Measurements from ENCODE around the gene PMP22. TPM values are rescaled to one million over a fixed set of nuclear protein-coding genes. Genes with fewer than 3 reads are reported as not detected.

Gene PMP22
- total RNA-seq, 2 experiments from 2014 or later: 0.62 to 1.1 TPM

DNA sequence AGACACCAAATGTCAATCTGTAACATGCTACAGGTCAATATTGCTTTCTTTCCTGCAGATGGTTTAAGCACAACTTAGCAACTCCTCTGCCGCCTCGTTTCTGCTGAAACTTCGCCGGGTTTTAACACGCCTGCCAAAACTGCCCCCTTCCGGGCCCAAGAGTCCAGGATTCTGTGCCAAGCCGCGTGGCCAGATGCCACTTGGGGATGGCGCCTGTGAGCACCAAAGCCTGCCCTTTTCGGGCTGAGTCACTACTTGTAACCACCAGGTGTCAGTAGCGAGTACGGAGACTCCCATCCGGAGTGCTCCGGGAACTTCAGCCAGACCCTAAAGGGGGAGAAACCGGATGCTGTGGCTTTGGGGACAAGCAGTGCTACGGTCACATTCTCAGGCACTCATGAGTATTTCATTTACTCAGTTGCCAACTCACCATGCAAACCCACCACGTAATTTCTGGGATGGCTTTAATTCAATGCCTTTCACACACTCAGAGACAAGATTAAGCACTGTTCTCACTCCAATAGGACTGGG, 7.8 kb downstream of the PMP22 start:
- ATAC-seq (ENCODE audit: low read depth) (peak; percentile 42), DNase-seq (peak; percentile 62)
- Mint-ChIP-seq H3K27me3 (peaks cover 53% of the 10 kb centered on the region), H3K27ac (no peak overlapping the region), H3K9me3 (no peaks in the 10 kb centered on the region), H3K4me1 (peaks cover 22% of the 10 kb centered on the region), H3K36me3 (no peaks in the 10 kb centered on the region), H3K4me3 (peak overlapping the region; percentile 66)
- POLR2A ChIA-PET: interaction anchor here (0.8 kb wide), 1 partner anchor 246 kb away, joined by 4 read pairs; no protein-coding TSS in a partner anchor

DNA sequence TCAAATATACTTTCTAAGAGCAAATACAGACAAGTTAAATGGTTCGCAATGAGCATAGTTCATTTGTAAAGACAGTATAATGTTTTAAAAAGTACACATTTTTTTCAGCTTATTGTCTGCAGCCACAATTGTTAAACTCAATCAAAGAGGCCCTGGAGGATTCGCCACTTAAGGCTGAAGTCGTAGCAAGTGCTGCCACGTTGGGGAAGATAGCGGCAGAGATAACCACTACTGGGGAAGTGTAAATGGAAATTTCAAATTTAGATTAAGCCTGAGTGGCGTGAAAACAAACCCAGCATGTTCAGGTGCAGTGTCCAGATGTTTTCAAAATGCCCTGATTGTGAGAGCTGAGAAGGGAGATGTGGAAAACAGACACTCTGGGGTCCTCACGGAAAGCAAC, 8.4 kb downstream of the PMP22 start:
- no peaks in the 10 kb centered on the region for H3K9me3 Mint-ChIP-seq
- DNase-seq (no peak), ATAC-seq (ENCODE audit: low read depth) (no peak)
- POLR2A ChIA-PET: no interaction called here
- peaks cover 46% of the 10 kb centered on the region for H3K27me3 Mint-ChIP-seq
- H3K27ac Mint-ChIP-seq: no peak overlapping the region
- H3K4me3 Mint-ChIP-seq: no peak overlapping the region
- peaks cover 19% of the 10 kb centered on the region for H3K4me1 Mint-ChIP-seq
- no peaks in the 10 kb centered on the region for H3K36me3 Mint-ChIP-seq

DNA sequence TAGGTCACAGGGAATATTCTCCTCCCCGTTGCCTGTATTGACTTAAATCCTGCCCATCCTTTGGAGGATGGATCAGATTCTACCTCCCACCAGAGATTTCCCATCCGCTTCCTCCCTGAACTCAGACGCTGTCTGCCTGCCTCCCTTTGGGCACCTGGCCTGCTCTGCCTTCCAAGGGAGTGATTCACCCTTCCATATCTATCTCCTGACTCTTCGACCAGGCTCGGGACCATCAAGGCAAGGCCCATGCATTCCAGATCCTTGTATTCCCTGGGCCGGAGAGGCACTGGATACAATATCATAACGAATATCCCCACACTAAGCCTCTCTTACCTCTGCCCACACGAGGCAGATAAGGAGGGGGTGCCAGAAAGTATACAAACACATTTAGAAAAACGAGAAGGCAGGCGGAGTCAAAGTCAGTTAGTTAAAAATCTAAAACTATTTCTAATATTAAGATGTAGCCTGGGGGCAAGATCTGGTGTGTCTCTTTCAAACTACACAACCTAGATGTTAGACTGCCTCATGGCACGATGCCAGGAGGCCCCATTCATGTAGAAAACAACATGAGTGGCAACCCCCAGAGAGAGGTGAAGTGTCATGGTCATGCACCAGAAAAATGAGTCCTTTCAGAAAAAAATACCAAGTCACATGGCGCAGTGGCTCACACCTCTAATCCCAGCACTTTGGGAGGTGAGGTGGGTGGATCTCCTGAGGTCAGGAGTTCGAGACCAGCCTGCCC, 9.2 kb downstream of the PMP22 start:
- H3K4me3 Mint-ChIP-seq: no peak overlapping the region
- POLR2A ChIA-PET: no interaction called here
- no peaks in the 10 kb centered on the region for H3K9me3 Mint-ChIP-seq
- H3K27me3 Mint-ChIP-seq: peaks cover 38% of the 10 kb centered on the region
- no peak overlapping the region for H3K27ac Mint-ChIP-seq
- H3K4me1 Mint-ChIP-seq: peaks cover 19% of the 10 kb centered on the region
- DNase-seq: no peak
- no peak for ATAC-seq (ENCODE audit: low read depth)
- H3K36me3 Mint-ChIP-seq: no peaks in the 10 kb centered on the region

DNA sequence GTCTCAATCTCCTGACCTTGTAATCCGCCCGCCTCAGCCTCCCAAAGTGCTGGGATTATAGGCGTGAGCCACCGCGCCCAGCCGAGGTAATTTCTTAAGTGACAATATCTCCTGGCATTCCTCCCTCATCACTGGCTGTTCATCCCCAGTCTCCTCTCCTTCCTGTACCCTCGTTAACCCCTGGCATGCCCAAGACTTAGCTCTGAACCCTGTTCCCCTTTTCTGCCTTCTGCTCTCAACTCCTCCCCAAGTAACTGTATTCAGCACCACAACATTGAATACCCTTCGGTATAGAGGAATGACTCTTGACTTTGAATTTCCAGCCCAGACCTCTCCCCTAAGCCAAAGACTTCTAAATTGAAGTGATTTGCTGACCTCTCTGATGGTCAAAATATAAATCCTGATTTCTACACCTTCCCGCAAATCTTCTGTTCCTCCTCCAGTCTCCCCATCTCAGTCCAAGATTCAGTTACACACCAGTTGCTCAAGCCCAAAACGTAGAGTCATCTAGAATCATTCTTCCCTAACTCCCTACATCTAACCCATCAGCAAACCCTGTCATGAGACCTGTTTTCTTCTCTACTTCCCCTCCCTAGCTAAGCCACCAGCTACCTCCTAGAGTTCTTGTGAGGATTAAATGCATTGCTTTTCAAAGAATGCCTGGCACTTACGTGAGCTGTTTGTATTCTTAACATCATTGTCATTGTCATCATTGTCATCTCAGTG, 14.8 kb downstream of the PMP22 start:
- Mint-ChIP-seq H3K4me3 (no peak overlapping the region), H3K4me1 (peaks cover 2% of the 10 kb centered on the region), H3K27ac (no peak overlapping the region), H3K27me3 (peaks cover 3% of the 10 kb centered on the region), H3K9me3 (no peaks in the 10 kb centered on the region), H3K36me3 (no peaks in the 10 kb centered on the region)
- POLR2A ChIA-PET: no interaction called here
- no peak for DNase-seq
- no peak for ATAC-seq (ENCODE audit: low read depth)

DNA sequence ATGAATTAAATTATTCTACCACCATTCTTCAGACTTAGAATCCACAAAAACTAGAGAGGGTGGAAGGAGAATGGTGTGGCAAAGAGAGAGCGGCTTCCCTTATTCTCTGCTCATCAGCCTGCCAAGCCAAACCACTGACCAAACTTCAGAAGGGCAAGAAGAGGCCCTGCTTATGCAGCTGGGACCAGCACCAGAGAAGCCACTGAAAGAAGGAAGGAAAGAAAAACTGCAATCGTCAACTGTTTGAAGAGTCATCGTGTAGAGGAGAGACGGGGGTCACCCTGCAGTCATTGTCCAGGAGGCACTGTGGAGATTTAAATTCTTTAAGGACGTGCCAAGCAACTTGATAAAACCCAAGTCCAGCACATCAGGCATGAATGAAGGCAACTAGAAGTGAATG, 15.6 kb downstream of the PMP22 start:
- POLR2A ChIA-PET: no interaction called here
- no peak overlapping the region for H3K27ac Mint-ChIP-seq
- H3K36me3 Mint-ChIP-seq: no peaks in the 10 kb centered on the region
- H3K27me3 Mint-ChIP-seq: peaks cover 3% of the 10 kb centered on the region
- DNase-seq: no peak
- no peaks in the 10 kb centered on the region for H3K9me3 Mint-ChIP-seq
- no peak for ATAC-seq (ENCODE audit: low read depth)
- H3K4me1 Mint-ChIP-seq: peaks cover 2% of the 10 kb centered on the region
- no peak overlapping the region for H3K4me3 Mint-ChIP-seq

DNA sequence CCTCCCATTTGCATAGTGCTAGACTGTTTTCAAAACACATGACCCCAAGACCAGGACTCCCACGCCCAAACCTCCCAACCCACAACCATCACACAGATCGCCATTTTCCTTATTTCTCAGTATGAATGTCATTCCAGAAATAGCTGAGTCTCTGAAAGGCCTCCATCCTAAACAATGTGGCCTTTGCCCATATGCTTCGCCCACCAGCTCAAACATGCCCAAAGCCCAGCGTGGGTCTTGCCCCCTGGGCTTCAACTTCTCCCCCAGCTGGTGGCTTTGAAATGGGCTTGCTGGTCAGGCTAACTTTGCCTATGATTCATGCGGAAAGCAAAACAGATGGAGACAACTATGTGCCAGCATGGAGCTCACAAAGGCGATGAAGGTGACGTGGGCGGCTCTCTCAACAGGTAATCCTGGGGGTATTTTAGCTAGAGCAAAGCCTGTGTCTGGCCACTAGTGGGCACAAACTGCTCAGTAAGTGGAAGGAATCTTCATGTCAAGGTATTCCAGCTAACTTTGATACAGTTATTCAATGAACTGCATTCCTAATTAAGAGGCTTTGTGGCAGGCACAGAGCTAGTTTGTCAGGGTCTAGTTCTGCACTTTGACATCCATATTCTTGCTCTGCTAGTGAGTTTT, 17.1 kb downstream of the PMP22 start:
- Mint-ChIP-seq H3K27ac (no peak overlapping the region), H3K36me3 (no peaks in the 10 kb centered on the region), H3K4me1 (peaks cover 2% of the 10 kb centered on the region), H3K9me3 (no peaks in the 10 kb centered on the region), H3K4me3 (no peak overlapping the region), H3K27me3 (peaks cover 2% of the 10 kb centered on the region)
- POLR2A ChIA-PET: no interaction called here
- ATAC-seq (ENCODE audit: low read depth): no peak
- no peak for DNase-seq

DNA sequence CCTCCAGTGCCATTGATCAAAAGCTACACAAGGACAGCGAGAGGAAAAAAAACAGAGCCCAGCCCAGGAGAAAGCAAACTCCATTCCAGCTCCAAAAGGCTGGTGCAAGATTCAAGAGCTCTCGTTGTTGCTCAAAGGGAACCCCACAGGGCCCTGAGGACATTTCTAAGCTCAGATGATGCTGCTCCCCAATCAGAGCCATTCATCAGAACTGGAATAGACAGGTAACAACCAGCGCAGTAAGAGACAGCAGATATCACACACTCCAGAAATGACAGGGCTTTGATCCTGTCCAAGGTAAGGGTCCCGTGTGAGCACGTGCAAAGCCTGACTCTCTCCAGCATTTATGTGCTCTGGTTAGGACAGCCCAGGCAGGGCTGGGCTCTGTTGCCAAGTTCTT, 20.1 kb downstream of the PMP22 start:
- DNase-seq (no peak), ATAC-seq (ENCODE audit: low read depth) (no peak)
- peaks cover 2% of the 10 kb centered on the region for H3K4me1 Mint-ChIP-seq
- peaks cover 2% of the 10 kb centered on the region for H3K9me3 Mint-ChIP-seq
- no peak overlapping the region for H3K27ac Mint-ChIP-seq
- H3K4me3 Mint-ChIP-seq: no peak overlapping the region
- peaks cover 6% of the 10 kb centered on the region for H3K27me3 Mint-ChIP-seq
- no peaks in the 10 kb centered on the region for H3K36me3 Mint-ChIP-seq
- POLR2A ChIA-PET: no interaction called here

DNA sequence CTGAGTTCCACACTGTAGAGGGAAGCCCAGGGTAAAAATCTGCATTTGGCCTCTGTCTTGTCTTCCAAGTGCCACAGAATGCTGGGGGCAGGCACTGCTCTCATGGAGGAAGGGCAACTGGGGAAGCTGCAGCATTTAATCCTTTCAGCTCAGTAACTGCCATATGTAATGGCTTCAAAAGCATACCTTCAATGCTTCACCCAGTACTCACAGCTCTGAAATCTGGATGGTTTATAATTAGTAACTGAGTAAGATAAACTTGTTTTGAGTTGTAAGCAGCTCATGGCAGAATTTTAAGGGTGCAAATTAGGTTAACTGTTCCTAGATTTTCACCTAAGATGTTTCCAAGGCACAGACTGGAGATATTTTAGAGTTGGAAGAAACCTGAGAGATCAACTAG, 24.5 kb downstream of the PMP22 start:
- POLR2A ChIA-PET: no interaction called here

DNA sequence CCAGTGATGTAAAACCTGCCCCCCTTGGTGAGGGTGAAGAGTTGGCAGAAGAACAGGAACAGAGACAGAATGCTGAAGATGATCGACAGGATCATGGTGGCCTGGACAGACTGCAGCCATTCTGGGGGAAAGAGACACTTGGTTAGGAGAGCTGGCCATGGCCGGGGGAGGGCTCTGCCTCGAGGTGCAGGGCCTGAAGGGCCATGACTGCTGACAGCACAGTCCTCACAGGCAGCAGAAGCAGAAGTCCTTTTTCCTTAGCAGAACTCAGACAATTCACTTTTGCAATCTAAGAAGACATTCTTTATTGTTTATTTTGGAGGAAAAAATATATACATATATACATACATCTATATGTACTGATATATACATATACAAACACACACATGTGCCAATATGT, 25.6 kb downstream of the PMP22 start:
- DNase-seq (no peak), ATAC-seq (ENCODE audit: low read depth) (no peak)
- H3K4me3 Mint-ChIP-seq: no peak overlapping the region
- peaks cover 4% of the 10 kb centered on the region for H3K27me3 Mint-ChIP-seq
- peaks cover 2% of the 10 kb centered on the region for H3K9me3 Mint-ChIP-seq
- H3K4me1 Mint-ChIP-seq: peaks cover 5% of the 10 kb centered on the region
- no peaks in the 10 kb centered on the region for H3K36me3 Mint-ChIP-seq
- no peak overlapping the region for H3K27ac Mint-ChIP-seq
- POLR2A ChIA-PET: no interaction called here

More for the DNA sequence above, 24.5 kb downstream of the PMP22 start:
- Mint-ChIP-seq H3K27me3 (peaks cover 4% of the 10 kb centered on the region), H3K4me1 (peaks cover 3% of the 10 kb centered on the region), H3K36me3 (no peaks in the 10 kb centered on the region), H3K4me3 (no peak overlapping the region), H3K27ac (no peak overlapping the region), H3K9me3 (peaks cover 2% of the 10 kb centered on the region)
- no peak for ATAC-seq (ENCODE audit: low read depth)
- no peak for DNase-seq

DNA sequence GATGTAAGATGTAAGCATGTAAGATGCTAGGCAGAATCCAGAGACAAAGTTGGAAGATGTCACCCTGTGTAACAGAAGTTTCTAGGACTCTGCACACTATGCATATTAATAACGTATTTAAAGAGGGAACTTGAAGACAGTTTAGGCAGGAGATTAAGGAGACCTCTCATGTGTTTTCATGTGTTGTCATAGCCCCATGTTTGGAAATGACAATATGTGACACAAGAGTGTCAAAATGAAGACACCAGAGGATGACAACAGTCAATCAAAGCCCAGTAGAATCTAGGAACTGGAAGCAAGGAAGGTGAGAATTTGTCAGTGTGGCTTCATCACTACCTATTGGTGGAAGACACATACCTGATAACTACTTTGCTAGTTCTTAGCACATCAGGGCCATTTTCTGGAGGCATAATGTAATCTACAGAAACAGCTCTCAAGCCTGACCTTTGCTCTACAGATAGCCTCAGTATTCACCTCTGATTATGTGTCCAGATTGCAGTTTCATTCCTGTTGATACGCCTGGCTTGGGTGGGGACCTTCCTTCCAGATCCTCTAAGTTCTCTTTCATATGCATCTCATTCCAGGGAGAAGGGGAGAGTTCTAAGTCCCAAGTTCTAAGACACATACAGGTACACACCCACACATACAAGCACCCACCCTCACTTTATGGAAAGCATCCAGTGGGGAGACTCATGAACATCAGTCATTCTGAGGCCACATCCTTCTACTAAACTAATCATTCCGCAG, 26.3 kb downstream of the PMP22 start:
- DNase-seq (no peak), ATAC-seq (ENCODE audit: low read depth) (no peak)
- H3K4me1 Mint-ChIP-seq: peaks cover 5% of the 10 kb centered on the region
- H3K9me3 Mint-ChIP-seq: peaks cover 2% of the 10 kb centered on the region
- H3K4me3 Mint-ChIP-seq: no peak overlapping the region
- POLR2A ChIA-PET: no interaction called here
- no peak overlapping the region for H3K27ac Mint-ChIP-seq
- no peaks in the 10 kb centered on the region for H3K36me3 Mint-ChIP-seq
- peaks cover 4% of the 10 kb centered on the region for H3K27me3 Mint-ChIP-seq

DNA sequence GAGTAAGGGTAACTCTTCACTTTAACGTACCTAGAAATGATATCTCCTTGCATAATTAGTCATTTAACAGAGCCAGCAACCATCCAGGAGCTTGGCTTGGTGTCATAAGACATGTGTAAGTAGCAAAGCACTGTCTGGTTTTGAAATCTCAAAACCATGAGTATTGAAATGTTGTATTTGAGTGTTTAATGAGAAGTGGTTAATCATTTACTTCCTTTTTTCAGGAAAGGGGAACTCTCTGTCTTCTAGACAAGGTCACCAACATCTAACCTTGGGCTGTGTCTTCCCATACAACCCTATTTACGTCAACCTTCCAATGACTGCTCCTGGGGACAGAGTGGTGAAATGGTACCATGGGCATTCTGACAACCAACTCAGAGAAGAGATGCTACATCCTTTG, 27.1 kb downstream of the PMP22 start:
- ATAC-seq (ENCODE audit: low read depth): no peak
- POLR2A ChIA-PET: no interaction called here
- no peak overlapping the region for H3K27ac Mint-ChIP-seq
- H3K36me3 Mint-ChIP-seq: no peaks in the 10 kb centered on the region
- H3K4me3 Mint-ChIP-seq: no peak overlapping the region
- H3K4me1 Mint-ChIP-seq: peaks cover 5% of the 10 kb centered on the region
- H3K9me3 Mint-ChIP-seq: peaks cover 2% of the 10 kb centered on the region
- H3K27me3 Mint-ChIP-seq: peaks cover 4% of the 10 kb centered on the region
- DNase-seq: no peak

DNA sequence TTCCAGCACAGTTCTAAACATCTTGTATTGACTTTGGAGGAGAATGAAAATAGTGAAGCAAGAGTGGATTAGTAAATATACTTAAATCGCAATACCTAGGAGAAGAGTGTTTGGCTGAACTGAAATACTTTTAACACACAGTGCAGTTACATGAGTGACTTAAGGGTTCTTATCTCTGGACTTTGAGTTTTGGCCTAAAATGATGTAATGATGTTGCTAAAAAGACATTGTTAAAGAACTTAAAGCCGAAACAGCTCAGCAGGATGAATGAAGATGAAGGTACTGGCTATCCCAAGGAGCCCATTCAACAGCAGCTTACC, 28.1 kb downstream of the PMP22 start:
- ATAC-seq (ENCODE audit: low read depth) (no peak), DNase-seq (no peak)
- H3K27me3 Mint-ChIP-seq: no peaks in the 10 kb centered on the region
- POLR2A ChIA-PET: no interaction called here
- H3K4me3 Mint-ChIP-seq: no peak overlapping the region
- peaks cover 5% of the 10 kb centered on the region for H3K4me1 Mint-ChIP-seq
- no peak overlapping the region for H3K27ac Mint-ChIP-seq
- H3K36me3 Mint-ChIP-seq: no peaks in the 10 kb centered on the region
- H3K9me3 Mint-ChIP-seq: no peaks in the 10 kb centered on the region

DNA sequence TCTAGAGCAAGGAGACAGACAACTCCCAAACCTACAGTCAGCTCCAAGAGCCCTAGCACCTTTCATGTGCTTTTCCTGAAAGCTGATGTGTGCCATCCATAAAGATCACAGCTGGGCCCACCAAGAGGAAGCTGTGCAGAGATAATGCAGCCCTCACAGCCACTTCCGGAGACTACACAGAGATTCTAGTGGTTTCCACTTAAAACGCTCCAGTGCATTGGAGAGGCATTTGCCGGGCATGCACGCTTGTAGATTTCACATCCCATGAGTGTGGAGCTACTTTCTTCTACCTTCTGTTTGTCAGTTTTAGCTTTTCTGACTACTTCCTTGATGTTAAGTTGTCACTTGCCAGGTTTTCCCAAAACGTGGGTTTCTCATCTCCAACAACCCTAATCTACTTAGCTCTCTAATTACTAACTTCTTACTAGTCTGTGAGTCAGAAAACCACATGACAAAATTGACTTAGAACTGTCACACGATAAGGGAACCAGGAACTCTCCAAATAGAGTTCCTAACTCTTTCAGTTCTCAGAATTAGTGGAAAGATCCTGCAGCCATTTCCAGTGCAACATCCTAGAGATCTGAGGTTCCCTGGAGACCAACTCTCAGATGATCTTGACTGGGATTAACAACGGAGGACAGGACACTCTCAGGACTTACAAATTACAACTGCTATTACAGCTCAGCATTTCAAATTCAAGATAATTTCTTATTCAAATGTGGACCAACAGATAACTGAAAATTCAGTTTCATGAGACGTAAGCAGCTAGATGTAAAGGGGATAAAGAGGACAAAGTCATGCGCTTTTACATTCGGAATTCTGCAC, 28.6 kb downstream of the PMP22 start:
- ATAC-seq (ENCODE audit: low read depth) (no peak), DNase-seq (no peak)

More for the DNA sequence above, 28.6 kb downstream of the PMP22 start:
- Mint-ChIP-seq H3K9me3 (no peaks in the 10 kb centered on the region), H3K4me3 (peak overlapping the region; percentile 21), H3K27ac (no peak overlapping the region), H3K27me3 (no peaks in the 10 kb centered on the region), H3K4me1 (peaks cover 5% of the 10 kb centered on the region), H3K36me3 (no peaks in the 10 kb centered on the region)
- POLR2A ChIA-PET: no interaction called here

Measured in activated naive CD8-positive, alpha-beta T cell treated with anti-CD3 and anti-CD28 coated beads, Interleukin-2, amount 10 ng/mL, durations not matched to agents 7 days and 5 days (primary cell).